GM23338 (cell line): ENCODE results near the gene TBC1D9B.

Source experiments
- CREB1 ChIP-seq: fragments of 250-450 bp; sonication (Bioruptor Pico); IDR thresholded peaks from 2 replicates; pipeline ENCODE4 v1.5.0; 2020; ENCODE audit warnings: low read depth, mild to moderate bottlenecking, moderate library complexity
- EZH2 ChIP-seq: fragments of 200-600 bp; sonication (generic); IDR thresholded peaks from one replicate; pipeline ENCODE4 v1.8.0; 2017; ENCODE audit warnings: antibody characterized with exemption, mild to moderate bottlenecking, low read depth; ENCODE audit not compliant: unreplicated experiment
- EZH2phosphoT487 ChIP-seq: fragments of 200-600 bp; sonication (generic); IDR thresholded peaks from one replicate; pipeline ENCODE4 v1.8.1; 2018; ENCODE audit warnings: antibody characterized with exemption; ENCODE audit not compliant: unreplicated experiment
- JUNB ChIP-seq: IDR thresholded peaks from one replicate; pipeline ENCODE4 v1.6.1; 2016; ENCODE audit warnings: antibody characterized with exemption; ENCODE audit not compliant: unreplicated experiment
- POLR2AphosphoS5 ChIP-seq: IDR thresholded peaks from 2 replicates; pipeline ENCODE4 v1.6.1; 2016; ENCODE audit warnings: antibody characterized with exemption, low read depth
- ZNF114 ChIP-seq: fragments of 250-450 bp; sonication (Bioruptor Pico); IDR thresholded peaks from 2 replicates; pipeline ENCODE4 v1.5.0; 2020; ENCODE audit warnings: mild to moderate bottlenecking, moderate library complexity
- ZNF331 ChIP-seq: fragments of 250-450 bp; sonication (Bioruptor Pico); IDR thresholded peaks from 2 replicates; pipeline ENCODE4 v1.5.0; 2020; ENCODE audit warnings: low read depth, mild to moderate bottlenecking, moderate library complexity
- TF ChIP-seq, protein P1 (sequence below), 2 experiments: fragments of 200-600 bp in 1 of 2; sonication (generic) in 1 of 2; conservative IDR thresholded peaks; 2 replicates each; pipeline versions ENCODE4 v1.5.1 to v1.6.1; 2016 to 2017; ENCODE audit warnings: antibody characterized with exemption in 2 of 2, low read depth in 2 of 2, mild to moderate bottlenecking in 2 of 2, moderate library complexity in 1 of 2
- TF ChIP-seq, protein P2 (sequence below): IDR thresholded peaks from one replicate; pipeline ENCODE4 v1.6.1; 2018; ENCODE audit warnings: antibody characterized with exemption; ENCODE audit not compliant: unreplicated experiment
- TF ChIP-seq, protein P3 (sequence below): fragments of 250-450 bp; sonication (Bioruptor Pico); IDR thresholded peaks from 2 replicates; pipeline ENCODE4 v1.5.0; 2020; ENCODE audit warnings: mild to moderate bottlenecking, moderate library complexity

DNA sequence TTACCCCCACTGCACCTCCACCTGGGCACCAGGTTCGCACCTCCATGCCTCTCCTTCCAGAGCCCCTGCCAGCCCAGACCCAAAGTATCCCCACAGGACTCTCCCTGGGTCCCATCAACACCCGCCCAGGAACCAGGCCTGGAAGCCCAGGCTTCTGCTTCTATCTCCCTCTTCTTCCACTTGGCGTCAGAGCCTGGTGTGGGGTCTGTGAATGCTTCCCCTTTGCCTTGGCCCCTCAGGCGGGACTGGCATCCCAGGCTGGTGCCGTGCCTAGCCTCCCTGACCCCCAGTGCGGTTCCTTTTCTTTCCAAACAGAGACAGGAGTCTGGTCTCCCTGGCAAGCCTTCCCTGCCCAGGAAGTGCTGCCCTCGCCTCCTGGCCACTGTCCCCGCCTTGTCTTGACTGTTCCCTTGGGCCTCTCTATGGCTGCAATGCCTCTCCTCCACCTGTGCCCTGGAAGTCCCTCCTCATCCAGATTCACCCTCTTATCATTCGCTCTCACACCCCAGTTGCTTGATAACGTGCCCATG is 7.8 kb upstream of the TBC1D9B start:
- TF ChIP-seq, protein P1, sequence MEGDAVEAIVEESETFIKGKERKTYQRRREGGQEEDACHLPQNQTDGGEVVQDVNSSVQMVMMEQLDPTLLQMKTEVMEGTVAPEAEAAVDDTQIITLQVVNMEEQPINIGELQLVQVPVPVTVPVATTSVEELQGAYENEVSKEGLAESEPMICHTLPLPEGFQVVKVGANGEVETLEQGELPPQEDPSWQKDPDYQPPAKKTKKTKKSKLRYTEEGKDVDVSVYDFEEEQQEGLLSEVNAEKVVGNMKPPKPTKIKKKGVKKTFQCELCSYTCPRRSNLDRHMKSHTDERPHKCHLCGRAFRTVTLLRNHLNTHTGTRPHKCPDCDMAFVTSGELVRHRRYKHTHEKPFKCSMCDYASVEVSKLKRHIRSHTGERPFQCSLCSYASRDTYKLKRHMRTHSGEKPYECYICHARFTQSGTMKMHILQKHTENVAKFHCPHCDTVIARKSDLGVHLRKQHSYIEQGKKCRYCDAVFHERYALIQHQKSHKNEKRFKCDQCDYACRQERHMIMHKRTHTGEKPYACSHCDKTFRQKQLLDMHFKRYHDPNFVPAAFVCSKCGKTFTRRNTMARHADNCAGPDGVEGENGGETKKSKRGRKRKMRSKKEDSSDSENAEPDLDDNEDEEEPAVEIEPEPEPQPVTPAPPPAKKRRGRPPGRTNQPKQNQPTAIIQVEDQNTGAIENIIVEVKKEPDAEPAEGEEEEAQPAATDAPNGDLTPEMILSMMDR (conservative IDR thresholded peaks at IDR 0.05; ENCODE audit: low read depth in 2 of 2), result no peak
- TF ChIP-seq, protein P2, sequence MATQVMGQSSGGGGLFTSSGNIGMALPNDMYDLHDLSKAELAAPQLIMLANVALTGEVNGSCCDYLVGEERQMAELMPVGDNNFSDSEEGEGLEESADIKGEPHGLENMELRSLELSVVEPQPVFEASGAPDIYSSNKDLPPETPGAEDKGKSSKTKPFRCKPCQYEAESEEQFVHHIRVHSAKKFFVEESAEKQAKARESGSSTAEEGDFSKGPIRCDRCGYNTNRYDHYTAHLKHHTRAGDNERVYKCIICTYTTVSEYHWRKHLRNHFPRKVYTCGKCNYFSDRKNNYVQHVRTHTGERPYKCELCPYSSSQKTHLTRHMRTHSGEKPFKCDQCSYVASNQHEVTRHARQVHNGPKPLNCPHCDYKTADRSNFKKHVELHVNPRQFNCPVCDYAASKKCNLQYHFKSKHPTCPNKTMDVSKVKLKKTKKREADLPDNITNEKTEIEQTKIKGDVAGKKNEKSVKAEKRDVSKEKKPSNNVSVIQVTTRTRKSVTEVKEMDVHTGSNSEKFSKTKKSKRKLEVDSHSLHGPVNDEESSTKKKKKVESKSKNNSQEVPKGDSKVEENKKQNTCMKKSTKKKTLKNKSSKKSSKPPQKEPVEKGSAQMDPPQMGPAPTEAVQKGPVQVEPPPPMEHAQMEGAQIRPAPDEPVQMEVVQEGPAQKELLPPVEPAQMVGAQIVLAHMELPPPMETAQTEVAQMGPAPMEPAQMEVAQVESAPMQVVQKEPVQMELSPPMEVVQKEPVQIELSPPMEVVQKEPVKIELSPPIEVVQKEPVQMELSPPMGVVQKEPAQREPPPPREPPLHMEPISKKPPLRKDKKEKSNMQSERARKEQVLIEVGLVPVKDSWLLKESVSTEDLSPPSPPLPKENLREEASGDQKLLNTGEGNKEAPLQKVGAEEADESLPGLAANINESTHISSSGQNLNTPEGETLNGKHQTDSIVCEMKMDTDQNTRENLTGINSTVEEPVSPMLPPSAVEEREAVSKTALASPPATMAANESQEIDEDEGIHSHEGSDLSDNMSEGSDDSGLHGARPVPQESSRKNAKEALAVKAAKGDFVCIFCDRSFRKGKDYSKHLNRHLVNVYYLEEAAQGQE, result no peak
- no peak for TF ChIP-seq CREB1 (CRISPR knock-in tag)
- TF ChIP-seq EZH2, result no peak
- TF ChIP-seq POLR2AphosphoS5, result no peak
- TF ChIP-seq JUNB, result no peak
- no peak for TF ChIP-seq EZH2phosphoT487
- no peak for TF ChIP-seq ZNF114
- TF ChIP-seq, protein P3, sequence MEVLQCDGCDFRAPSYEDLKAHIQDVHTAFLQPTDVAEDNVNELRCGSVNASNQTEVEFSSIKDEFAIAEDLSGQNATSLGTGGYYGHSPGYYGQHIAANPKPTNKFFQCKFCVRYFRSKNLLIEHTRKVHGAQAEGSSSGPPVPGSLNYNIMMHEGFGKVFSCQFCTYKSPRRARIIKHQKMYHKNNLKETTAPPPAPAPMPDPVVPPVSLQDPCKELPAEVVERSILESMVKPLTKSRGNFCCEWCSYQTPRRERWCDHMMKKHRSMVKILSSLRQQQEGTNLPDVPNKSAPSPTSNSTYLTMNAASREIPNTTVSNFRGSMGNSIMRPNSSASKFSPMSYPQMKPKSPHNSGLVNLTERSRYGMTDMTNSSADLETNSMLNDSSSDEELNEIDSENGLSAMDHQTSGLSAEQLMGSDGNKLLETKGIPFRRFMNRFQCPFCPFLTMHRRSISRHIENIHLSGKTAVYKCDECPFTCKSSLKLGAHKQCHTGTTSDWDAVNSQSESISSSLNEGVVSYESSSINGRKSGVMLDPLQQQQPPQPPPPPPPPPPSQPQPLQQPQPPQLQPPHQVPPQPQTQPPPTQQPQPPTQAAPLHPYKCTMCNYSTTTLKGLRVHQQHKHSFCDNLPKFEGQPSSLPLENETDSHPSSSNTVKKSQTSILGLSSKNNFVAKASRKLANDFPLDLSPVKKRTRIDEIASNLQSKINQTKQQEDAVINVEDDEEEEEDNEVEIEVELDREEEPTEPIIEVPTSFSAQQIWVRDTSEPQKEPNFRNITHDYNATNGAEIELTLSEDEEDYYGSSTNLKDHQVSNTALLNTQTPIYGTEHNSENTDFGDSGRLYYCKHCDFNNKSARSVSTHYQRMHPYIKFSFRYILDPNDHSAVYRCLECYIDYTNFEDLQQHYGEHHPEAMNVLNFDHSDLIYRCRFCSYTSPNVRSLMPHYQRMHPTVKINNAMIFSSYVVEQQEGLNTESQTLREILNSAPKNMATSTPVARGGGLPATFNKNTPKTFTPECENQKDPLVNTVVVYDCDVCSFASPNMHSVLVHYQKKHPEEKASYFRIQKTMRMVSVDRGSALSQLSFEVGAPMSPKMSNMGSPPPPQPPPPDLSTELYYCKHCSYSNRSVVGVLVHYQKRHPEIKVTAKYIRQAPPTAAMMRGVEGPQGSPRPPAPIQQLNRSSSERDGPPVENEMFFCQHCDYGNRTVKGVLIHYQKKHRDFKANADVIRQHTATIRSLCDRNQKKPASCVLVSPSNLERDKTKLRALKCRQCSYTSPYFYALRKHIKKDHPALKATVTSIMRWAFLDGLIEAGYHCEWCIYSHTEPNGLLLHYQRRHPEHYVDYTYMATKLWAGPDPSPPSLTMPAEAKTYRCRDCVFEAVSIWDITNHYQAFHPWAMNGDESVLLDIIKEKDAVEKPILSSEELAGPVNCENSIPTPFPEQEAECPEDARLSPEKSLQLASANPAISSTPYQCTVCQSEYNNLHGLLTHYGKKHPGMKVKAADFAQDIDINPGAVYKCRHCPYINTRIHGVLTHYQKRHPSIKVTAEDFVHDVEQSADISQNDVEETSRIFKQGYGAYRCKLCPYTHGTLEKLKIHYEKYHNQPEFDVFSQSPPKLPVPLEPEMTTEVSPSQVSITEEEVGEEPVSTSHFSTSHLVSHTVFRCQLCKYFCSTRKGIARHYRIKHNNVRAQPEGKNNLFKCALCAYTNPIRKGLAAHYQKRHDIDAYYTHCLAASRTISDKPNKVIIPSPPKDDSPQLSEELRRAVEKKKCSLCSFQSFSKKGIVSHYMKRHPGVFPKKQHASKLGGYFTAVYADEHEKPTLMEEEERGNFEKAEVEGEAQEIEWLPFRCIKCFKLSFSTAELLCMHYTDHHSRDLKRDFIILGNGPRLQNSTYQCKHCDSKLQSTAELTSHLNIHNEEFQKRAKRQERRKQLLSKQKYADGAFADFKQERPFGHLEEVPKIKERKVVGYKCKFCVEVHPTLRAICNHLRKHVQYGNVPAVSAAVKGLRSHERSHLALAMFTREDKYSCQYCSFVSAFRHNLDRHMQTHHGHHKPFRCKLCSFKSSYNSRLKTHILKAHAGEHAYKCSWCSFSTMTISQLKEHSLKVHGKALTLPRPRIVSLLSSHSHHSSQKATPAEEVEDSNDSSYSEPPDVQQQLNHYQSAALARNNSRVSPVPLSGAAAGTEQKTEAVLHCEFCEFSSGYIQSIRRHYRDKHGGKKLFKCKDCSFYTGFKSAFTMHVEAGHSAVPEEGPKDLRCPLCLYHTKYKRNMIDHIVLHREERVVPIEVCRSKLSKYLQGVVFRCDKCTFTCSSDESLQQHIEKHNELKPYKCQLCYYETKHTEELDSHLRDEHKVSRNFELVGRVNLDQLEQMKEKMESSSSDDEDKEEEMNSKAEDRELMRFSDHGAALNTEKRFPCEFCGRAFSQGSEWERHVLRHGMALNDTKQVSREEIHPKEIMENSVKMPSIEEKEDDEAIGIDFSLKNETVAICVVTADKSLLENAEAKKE, result no peak
- TF ChIP-seq ZNF331 (CRISPR knock-in tag), result no peak
